ENCODE data around the gene CHST4. TPM values are rescaled to one million over a fixed set of nuclear protein-coding genes. Genes with fewer than 3 reads are reported as not detected.
"Not testable (repeated sequence)": the region's sequence is repeated elsewhere in the genome, so short reads cannot be mapped to it uniquely, and the experiment has no call there.

The CHST4 gene
- total and polyA plus RNA-seq, 2 donors from 2014 or later, result not detected

GRCh38 chr16:71573387-71574094 is 47.3 kb downstream of the CHST4 start:
- TF ChIP-seq CTCF (IDR thresholded peaks at IDR 0.05; ENCODE audit: borderline replicate concordance, extremely low read depth, insufficient read depth), result no peak
- H3K9ac ChIP-seq (ENCODE audit: low read length in 3 of 3), result no peak overlapping the region
- no peak for FAIRE-seq

GRCh38 chr16:71574702-71575101 is 48.5 kb downstream of the CHST4 start:
- H3K36me3 ChIP-seq (ENCODE audit: control insufficient read depth in 2 of 3, insufficient read depth in 3 of 3, low read length in 3 of 3), result no peaks in the 10 kb centered on the region

More at GRCh38 chr16:71573387-71574094, 47.3 kb downstream of the CHST4 start:
- H3K36me3 ChIP-seq (ENCODE audit: control insufficient read depth in 2 of 3, insufficient read depth in 3 of 3, low read length in 3 of 3), result no peaks in the 10 kb centered on the region
- DNase-seq, result no peak
- H3K4me1 ChIP-seq (ENCODE audit: control insufficient read depth in 2 of 3, insufficient read depth in 2 of 3, low read depth in 1 of 3, low read length in 3 of 3), result peaks cover 0 to 7% (median 0%) of the 10 kb centered on the region in 3 donors
- no peak overlapping the region for H3K4me3 ChIP-seq (ENCODE audit: low read length in 3 of 3)
- no peaks in the 10 kb centered on the region for H3K27me3 ChIP-seq (ENCODE audit: control insufficient read depth, insufficient read depth, low read length)
- H3K27ac ChIP-seq (ENCODE audit: low read depth in 2 of 2, low read length in 2 of 2), result no peak overlapping the region
- H3K9me3 ChIP-seq (ENCODE audit: control insufficient read depth in 2 of 3, insufficient read depth in 1 of 3, low read length in 3 of 3), result no peaks in the 10 kb centered on the region
- intact Hi-C loops (cut with DNase I), result no loop called here

GRCh38 chr16:71576971-71577370 is 50.7 kb downstream of the CHST4 start, which contains the start of gene TAT:
Gene TAT, minus strand, starts transcription at chr16:71577092. Its CDS starts 677 bp downstream, at chr16:71576415.
- FAIRE-seq (no peak), DNase-seq (no peak)
- intact Hi-C loops (cut with DNase I), result no loop called here
- Histone ChIP-seq H3K9ac (ENCODE audit: low read length in 3 of 3) (no peak within 1 kb of the TSS), H3K4me1 (ENCODE audit: control insufficient read depth in 2 of 3, insufficient read depth in 2 of 3, low read depth in 1 of 3, low read length in 3 of 3) (peaks cover 0 to 6% (median 0%) of the 10 kb centered on the region in 3 donors), H3K36me3 (ENCODE audit: control insufficient read depth in 2 of 3, insufficient read depth in 3 of 3, low read length in 3 of 3) (no peaks in the 10 kb centered on the region), H3K27me3 (ENCODE audit: control insufficient read depth, insufficient read depth, low read length) (no peaks in the 10 kb centered on the region), H3K9me3 (ENCODE audit: control insufficient read depth in 2 of 3, insufficient read depth in 1 of 3, low read length in 3 of 3) (no peaks in the 10 kb centered on the region), H3K4me3 (ENCODE audit: low read length in 3 of 3) (no peak within 1 kb of the TSS), H3K27ac (ENCODE audit: low read depth in 2 of 2, low read length in 2 of 2) (no peak within 1 kb of the TSS)
- no peak for TF ChIP-seq CTCF (IDR thresholded peaks at IDR 0.05; ENCODE audit: borderline replicate concordance, extremely low read depth, insufficient read depth)

More at GRCh38 chr16:71574702-71575101, 48.5 kb downstream of the CHST4 start:
- DNase-seq, result no peak
- H3K4me3 ChIP-seq (ENCODE audit: low read length in 3 of 3), result no peak overlapping the region
- no peak overlapping the region for H3K27ac ChIP-seq (ENCODE audit: low read depth in 2 of 2, low read length in 2 of 2)
- no peak overlapping the region for H3K9ac ChIP-seq (ENCODE audit: low read length in 3 of 3)
- no peaks in the 10 kb centered on the region for H3K27me3 ChIP-seq (ENCODE audit: control insufficient read depth, insufficient read depth, low read length)
- intact Hi-C loops (cut with DNase I), result no loop called here
- no peak for TF ChIP-seq CTCF (IDR thresholded peaks at IDR 0.05; ENCODE audit: borderline replicate concordance, extremely low read depth, insufficient read depth)
- H3K9me3 ChIP-seq (ENCODE audit: control insufficient read depth in 2 of 3, insufficient read depth in 1 of 3, low read length in 3 of 3), result no peaks in the 10 kb centered on the region
- peaks cover 0 to 7% (median 0%) of the 10 kb centered on the region in 3 donors for H3K4me1 ChIP-seq (ENCODE audit: control insufficient read depth in 2 of 3, insufficient read depth in 2 of 3, low read depth in 1 of 3, low read length in 3 of 3)
- no peak for FAIRE-seq

- H3K4me3 ChIP-seq (ENCODE audit: low read length in 3 of 3); H3K27ac ChIP-seq (ENCODE audit: low read depth in 2 of 2, low read length in 2 of 2); H3K36me3 ChIP-seq (ENCODE audit: control insufficient read depth in 2 of 3, insufficient read depth in 3 of 3, low read length in 3 of 3); H3K4me1 ChIP-seq (ENCODE audit: control insufficient read depth in 2 of 3, insufficient read depth in 2 of 3, low read depth in 1 of 3, low read length in 3 of 3); intact Hi-C loops (cut with DNase I); DNase-seq; H3K9me3 ChIP-seq (ENCODE audit: control insufficient read depth in 2 of 3, insufficient read depth in 1 of 3, low read length in 3 of 3); H3K27me3 ChIP-seq (ENCODE audit: control insufficient read depth, insufficient read depth, low read length); FAIRE-seq; H3K9ac ChIP-seq (ENCODE audit: low read length in 3 of 3): not testable (repeated sequence)
Measured at GRCh38 chr16:71582553-71582848, 56.3 kb downstream of the CHST4 start.

Data from kidney (tissue), 14 donors.